ENCODE results near the gene LPP. TPM values are rescaled to one million over a fixed set of nuclear protein-coding genes. Genes with fewer than 3 reads are reported as not detected.

Gene LPP
- total RNA-seq, 1 donor, result 92.1 TPM

- H3K4me3 ChIP-seq (ENCODE audit: low read depth, low read length), result no peak overlapping the region
- peak; percentile 56 for DNase-seq (ENCODE audit: low read depth)
- TF ChIP-seq CTCF (IDR thresholded peaks at IDR 0.05; ENCODE audit: insufficient read depth, low read length), result no peak
These were observed 552.6 kb downstream of the LPP start for GRCh38 chr3:188706599-188706998.

- no peak overlapping the region for H3K4me3 ChIP-seq (ENCODE audit: low read depth, low read length)
- DNase-seq (ENCODE audit: low read depth), result no peak
- TF ChIP-seq CTCF (IDR thresholded peaks at IDR 0.05; ENCODE audit: insufficient read depth, low read length), result no peak
These were observed 553.7 kb downstream of the LPP start for GRCh38 chr3:188707381-188708288.

GRCh38 chr3:188711881-188712247, 557.9 kb downstream of the LPP start:
- no peak overlapping the region for H3K4me3 ChIP-seq (ENCODE audit: low read depth, low read length)
- DNase-seq (ENCODE audit: low read depth), result no peak
- TF ChIP-seq CTCF (IDR thresholded peaks at IDR 0.05; ENCODE audit: insufficient read depth, low read length), result no peak

- no peak for TF ChIP-seq CTCF (IDR thresholded peaks at IDR 0.05; ENCODE audit: insufficient read depth, low read length)
- peak; percentile 71 for DNase-seq (ENCODE audit: low read depth)
- H3K4me3 ChIP-seq (ENCODE audit: low read depth, low read length), result no peak overlapping the region
These were observed 558.4 kb downstream of the LPP start for GRCh38 chr3:188712248-188712924.

GRCh38 chr3:188712991-188713390, 559.0 kb downstream of the LPP start:
- no peak for TF ChIP-seq CTCF (IDR thresholded peaks at IDR 0.05; ENCODE audit: insufficient read depth, low read length)
- DNase-seq (ENCODE audit: low read depth), result no peak
- H3K4me3 ChIP-seq (ENCODE audit: low read depth, low read length), result no peak overlapping the region

GRCh38 chr3:188719545-188719944, 565.6 kb downstream of the LPP start:
- DNase-seq (ENCODE audit: low read depth), result no peak
- no peak for TF ChIP-seq CTCF (IDR thresholded peaks at IDR 0.05; ENCODE audit: insufficient read depth, low read length)
- H3K4me3 ChIP-seq (ENCODE audit: low read depth, low read length), result no peak overlapping the region

Measured in fibroblast of the aortic adventitia (primary cell).